Thyroid gland (tissue), 4 donors: Measurements from ENCODE around the gene LHPP.

Experiments
- CTCF ChIP-seq, 6 experiments: fragments of 200-600 bp in 3 of 6; fragments of 450-650 bp in 3 of 6; sonication (generic) in 3 of 6; IDR thresholded peaks; one replicate each; pipeline ENCODE4 v1.5.1; 2016 to 2019; ENCODE audit warnings: antibody characterized with exemption in 6 of 6, mild to moderate bottlenecking in 2 of 6, inconsistent platforms in 1 of 6, moderate library complexity in 1 of 6
- POLR2A ChIP-seq, 2 donors: fragments of 450-650 bp; IDR thresholded peaks; one replicate each; pipeline ENCODE4 v1.6.1; 2017; ENCODE audit warnings: antibody characterized with exemption in 2 of 2, mild to moderate bottlenecking in 2 of 2, moderate library complexity in 1 of 2

GRCh38 chr10:124565565-124566221 lies 104.1 kb downstream of the LHPP start:
- TF ChIP-seq CTCF (IDR thresholded peaks at IDR 0.05) (peak in 4 of 6 experiments; percentile 52 to 71 (median 58)), POLR2A (IDR thresholded peaks at IDR 0.05) (no peak)
